NOMO-1 treated with DMSO at 0.1 percent for 48 hours (cell line): ENCODE measurements around the gene ZNF579.
"Not testable (repeated sequence)": the region's sequence is repeated elsewhere in the genome, so short reads cannot be mapped to it uniquely, and the experiment has no call there.

Source experiments
- DNase-seq: peaks from one replicate; lab custom pipeline; 2025; ENCODE audit not compliant: unreplicated experiment; lab: John Stamatoyannopoulos, UW

Gene ZNF579

GRCh38 chr19:55594996-55595545 lies 14.4 kb upstream of the ZNF579 start:
- DNase-seq: no peak

- DNase-seq: no peak
Measured at GRCh38 chr19:55593096-55593772, 12.6 kb upstream of the ZNF579 start.

- DNase-seq: no peak
Measured at GRCh38 chr19:55592391-55593090, 11.9 kb upstream of the ZNF579 start.

- DNase-seq: no peak
Measured at GRCh38 chr19:55591555-55591954, 10.9 kb upstream of the ZNF579 start.

GRCh38 chr19:55590617-55591016 lies 10.0 kb upstream of the ZNF579 start:
- DNase-seq: no peak

- DNase-seq: no peak
Measured at GRCh38 chr19:55590109-55590508, 9.5 kb upstream of the ZNF579 start.

- no peak for DNase-seq
Measured at GRCh38 chr19:55588738-55589137, 8.1 kb upstream of the ZNF579 start.

GRCh38 chr19:55586976-55587668 lies 6.5 kb upstream of the ZNF579 start:
- DNase-seq: peak; percentile 77

GRCh38 chr19:55585658-55586339 lies 5.2 kb upstream of the ZNF579 start:
- no peak for DNase-seq

GRCh38 chr19:55584871-55585270 lies 4.2 kb upstream of the ZNF579 start:
- DNase-seq: no peak

GRCh38 chr19:55583897-55584296 lies 3.2 kb upstream of the ZNF579 start:
- not testable (repeated sequence) for DNase-seq

GRCh38 chr19:55582284-55582683 lies 1.6 kb upstream of the ZNF579 start:
- not testable (repeated sequence) for DNase-seq

GRCh38 chr19:55581823-55582223 lies 1.2 kb upstream of the ZNF579 start:
- DNase-seq: no peak

- DNase-seq: peak; percentile 10
Measured at GRCh38 chr19:55581145-55581822, 636 bp upstream of the ZNF579 start.

GRCh38 chr19:55579766-55580621 lies 654 bp downstream of the ZNF579 start:
- DNase-seq: peak; percentile 22

GRCh38 chr19:55578761-55579747 lies 1.6 kb downstream of the ZNF579 start:
- DNase-seq: no peak

- DNase-seq: no peak
Measured at GRCh38 chr19:55578031-55578760, 2.5 kb downstream of the ZNF579 start.

GRCh38 chr19:55576746-55577145 lies 3.9 kb downstream of the ZNF579 start:
- no peak for DNase-seq
